Measurements from ENCODE around the gene AMPH.
"Not testable (repeated sequence)": the region's sequence is repeated elsewhere in the genome, so short reads cannot be mapped to it uniquely, and the experiment has no call there.

AMPH gene

GRCh38 chr7:38453826-38454225, 177.3 kb downstream of the AMPH start:
- DNase-seq, result no peak

GRCh38 chr7:38453168-38453567, 178.0 kb downstream of the AMPH start:
- no peak for DNase-seq

GRCh38 chr7:38452681-38453108, 178.5 kb downstream of the AMPH start:
- DNase-seq, result no peak

GRCh38 chr7:38451840-38452239, 179.3 kb downstream of the AMPH start:
- DNase-seq, result peak in 1 of 2 experiments; percentile 20

GRCh38 chr7:38448584-38449234, 182.5 kb downstream of the AMPH start:
- DNase-seq, result no peak

- no peak for DNase-seq
Observed at GRCh38 chr7:38448054-38448453, 183.1 kb downstream of the AMPH start.

- no peak for DNase-seq
Observed at GRCh38 chr7:38438970-38439369, 192.2 kb downstream of the AMPH start.

- DNase-seq, result no peak
Observed at GRCh38 chr7:38432671-38433070, 198.5 kb downstream of the AMPH start.

GRCh38 chr7:38432080-38432479, 199.1 kb downstream of the AMPH start:
- no peak for DNase-seq

GRCh38 chr7:38429057-38429456, 202.1 kb downstream of the AMPH start:
- DNase-seq, result no peak

- DNase-seq, result peak in 1 of 2 experiments; percentile 9
Observed at GRCh38 chr7:38428041-38428440, 203.1 kb downstream of the AMPH start.

- DNase-seq, result no peak
Observed at GRCh38 chr7:38427279-38427955, 203.8 kb downstream of the AMPH start.

GRCh38 chr7:38425509-38425908, 205.7 kb downstream of the AMPH start:
- no peak for DNase-seq

GRCh38 chr7:38424750-38425463, 206.3 kb downstream of the AMPH start:
- no peak for DNase-seq

- DNase-seq, result no peak
Observed at GRCh38 chr7:38413784-38414183, 217.4 kb downstream of the AMPH start.

- DNase-seq, result no peak
Observed at GRCh38 chr7:38411404-38411803, 219.8 kb downstream of the AMPH start.

GRCh38 chr7:38410056-38410455, 221.1 kb downstream of the AMPH start:
- peak in 1 of 2 experiments; percentile 16 for DNase-seq

GRCh38 chr7:38409531-38409930, 221.6 kb downstream of the AMPH start:
- no peak for DNase-seq

GRCh38 chr7:38398725-38399321, 232.3 kb downstream of the AMPH start:
- DNase-seq, result peak in 1 of 2 experiments; percentile 4

- no peak for DNase-seq
Observed at GRCh38 chr7:38396852-38397251, 234.3 kb downstream of the AMPH start.

- DNase-seq, result not testable (repeated sequence)
Observed at GRCh38 chr7:38395921-38396552, 235.1 kb downstream of the AMPH start.

- DNase-seq, result no peak
Observed at GRCh38 chr7:38394660-38395059, 236.5 kb downstream of the AMPH start.

- DNase-seq, result no peak
Observed at GRCh38 chr7:38393874-38394273, 237.3 kb downstream of the AMPH start.

Measured in cerebellar nuclear complex (tissue), 1 donor.